ENCODE results near the gene PLIN5.

PLIN5 gene

DNA sequence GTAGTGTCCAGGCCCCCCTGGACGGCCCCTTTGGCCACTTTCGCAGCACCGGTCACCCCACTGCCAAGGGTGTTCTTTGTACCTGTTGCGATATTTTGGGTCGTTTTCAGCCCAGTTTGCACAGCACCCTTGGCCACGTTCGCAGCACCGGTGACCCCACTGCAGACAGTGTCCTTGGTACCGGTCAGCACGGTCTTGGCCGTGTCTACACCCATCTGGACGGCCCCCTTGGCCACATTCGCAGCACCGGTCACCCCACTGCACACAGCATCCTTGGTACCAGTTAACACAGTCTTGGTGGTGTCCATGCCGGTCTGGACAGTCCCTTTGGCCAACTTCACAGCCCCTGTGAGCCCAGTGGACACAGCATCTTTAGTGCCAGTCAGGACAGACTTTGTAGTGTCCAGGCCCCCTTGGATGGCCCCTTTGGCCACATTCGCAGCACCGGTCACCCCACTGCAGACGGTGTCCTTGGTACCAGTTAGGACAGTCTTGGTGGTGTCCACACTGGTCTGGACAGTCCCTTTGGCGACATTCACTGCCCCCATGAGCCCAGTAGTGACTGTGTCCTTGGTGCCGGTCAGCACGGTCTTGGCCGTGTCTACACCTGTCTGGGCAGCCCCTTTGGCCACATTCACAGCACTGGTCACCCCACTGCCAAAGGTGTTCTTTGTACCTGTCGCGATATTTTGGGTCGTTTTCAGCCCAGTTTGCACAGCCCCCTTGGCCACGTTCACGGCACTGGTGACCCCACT lies 23.5 kb downstream of the PLIN5 start:
- no peak overlapping the region for H4K5ac ChIP-seq (ENCODE audit: low read length)
- H3K18ac ChIP-seq (ENCODE audit: low read length): no peak overlapping the region
- no peaks in the 10 kb centered on the region for H3K4me1 ChIP-seq (ENCODE audit: control insufficient read depth, low read depth, low read length)
- H3K4ac ChIP-seq (ENCODE audit: low read depth, low read length): no peak overlapping the region
- WGBS (ENCODE audit: extremely low coverage, insufficient coverage, low lambda C conversion rate): no CpG with 5 or more reads among the region's 27 CpGs
- DNase-seq: no peak
- H3K27ac ChIP-seq (ENCODE audit: low read depth, low read length): no peak overlapping the region
- no peak overlapping the region for H3K56ac ChIP-seq (ENCODE audit: low read length)
- no peaks in the 10 kb centered on the region for H3K79me1 ChIP-seq (ENCODE audit: low read length)
- no peak overlapping the region for H3K4me3 ChIP-seq (ENCODE audit: low read length)
- no peaks in the 10 kb centered on the region for H3K36me3 ChIP-seq (ENCODE audit: control insufficient read depth, insufficient read depth, low read length)
- no peak overlapping the region for H2BK5ac ChIP-seq (ENCODE audit: low read length)
- H3K9ac ChIP-seq (ENCODE audit: low read length): no peak overlapping the region
- no peak overlapping the region for H3K23ac ChIP-seq (ENCODE audit: low read length)
- H4K8ac ChIP-seq (ENCODE audit: low read depth, low read length): no peak overlapping the region
- no peak overlapping the region for H2BK120ac ChIP-seq (ENCODE audit: low read depth, low read length)
- no peak overlapping the region for H2BK15ac ChIP-seq (replicated peaks; ENCODE audit: low read depth)
- H2AK5ac ChIP-seq (ENCODE audit: low read length): no peak overlapping the region
- no peaks in the 10 kb centered on the region for H3K27me3 ChIP-seq (ENCODE audit: insufficient read depth, low read length, poor library complexity)
- no peak overlapping the region for H3K4me2 ChIP-seq (ENCODE audit: low read length)
- no peaks in the 10 kb centered on the region for H3K79me2 ChIP-seq (ENCODE audit: control insufficient read depth, insufficient read depth, low read length)

GRCh38 chr19:4510435-4511255 lies 24.4 kb downstream of the PLIN5 start:
- Histone ChIP-seq H3K18ac (ENCODE audit: low read length) (no peak overlapping the region), H3K4me3 (ENCODE audit: low read length) (no peak overlapping the region), H3K9ac (ENCODE audit: low read length) (no peak overlapping the region), H3K27ac (ENCODE audit: low read depth, low read length) (no peak overlapping the region), H3K23ac (ENCODE audit: low read length) (no peak overlapping the region), H2BK120ac (ENCODE audit: low read depth, low read length) (no peak overlapping the region), H3K27me3 (ENCODE audit: insufficient read depth, low read length, poor library complexity) (no peaks in the 10 kb centered on the region), H3K4ac (ENCODE audit: low read depth, low read length) (no peak overlapping the region), H3K56ac (ENCODE audit: low read length) (no peak overlapping the region), H4K5ac (ENCODE audit: low read length) (no peak overlapping the region), H3K36me3 (ENCODE audit: control insufficient read depth, insufficient read depth, low read length) (no peaks in the 10 kb centered on the region), H3K79me2 (ENCODE audit: control insufficient read depth, insufficient read depth, low read length) (no peaks in the 10 kb centered on the region), H2BK5ac (ENCODE audit: low read length) (no peak overlapping the region), H3K4me1 (ENCODE audit: control insufficient read depth, low read depth, low read length) (no peaks in the 10 kb centered on the region), H2BK15ac (replicated peaks; ENCODE audit: low read depth) (no peak overlapping the region), H3K4me2 (ENCODE audit: low read length) (no peak overlapping the region), H3K79me1 (ENCODE audit: low read length) (no peaks in the 10 kb centered on the region), H2AK5ac (ENCODE audit: low read length) (no peak overlapping the region), H4K8ac (ENCODE audit: low read depth, low read length) (no peak overlapping the region)
- no CpG with 5 or more reads among the region's 37 CpGs for WGBS (ENCODE audit: extremely low coverage, insufficient coverage, low lambda C conversion rate)
- DNase-seq: no peak

DNA sequence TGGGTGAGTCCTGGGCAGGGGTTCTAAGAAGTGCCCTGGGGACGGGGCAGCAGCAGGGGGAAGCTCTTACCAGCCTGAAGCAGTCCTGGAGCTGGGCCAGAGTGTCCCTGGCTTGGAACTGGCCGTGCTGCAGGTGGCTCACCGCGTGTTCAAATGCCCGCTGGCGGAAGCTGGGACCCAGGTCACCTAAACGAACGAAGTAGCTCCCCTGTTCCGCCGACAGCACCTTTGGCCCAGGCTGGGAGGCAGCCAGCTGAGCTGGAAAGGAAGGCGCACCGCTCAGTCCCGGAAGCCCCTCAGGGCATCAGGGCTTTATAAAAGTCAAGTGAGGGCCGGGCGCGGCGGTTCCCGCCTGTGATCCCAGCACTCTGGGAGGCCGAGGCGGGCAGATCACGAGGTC lies 26.3 kb downstream of the PLIN5 start:
- peaks cover 2% of the 10 kb centered on the region for H3K36me3 ChIP-seq (ENCODE audit: control insufficient read depth, insufficient read depth, low read length)
- no peaks in the 10 kb centered on the region for H3K4me1 ChIP-seq (ENCODE audit: control insufficient read depth, low read depth, low read length)
- H4K5ac ChIP-seq (ENCODE audit: low read length): no peak overlapping the region

GRCh38 chr19:4507804-4508203 lies 27.2 kb downstream of the PLIN5 start:
- no peak overlapping the region for H4K8ac ChIP-seq (ENCODE audit: low read depth, low read length)
- no peaks in the 10 kb centered on the region for H3K27me3 ChIP-seq (ENCODE audit: insufficient read depth, low read length, poor library complexity)
- H3K4me1 ChIP-seq (ENCODE audit: control insufficient read depth, low read depth, low read length): no peaks in the 10 kb centered on the region
- no peak overlapping the region for H2AK5ac ChIP-seq (ENCODE audit: low read length)
- H2BK5ac ChIP-seq (ENCODE audit: low read length): no peak overlapping the region
- no peak overlapping the region for H2BK15ac ChIP-seq (replicated peaks; ENCODE audit: low read depth)
- no peak overlapping the region for H3K4me3 ChIP-seq (ENCODE audit: low read length)
- H3K4me2 ChIP-seq (ENCODE audit: low read length): no peak overlapping the region
- no peak for DNase-seq
- H3K36me3 ChIP-seq (ENCODE audit: control insufficient read depth, insufficient read depth, low read length): peaks cover 2% of the 10 kb centered on the region
- no peak overlapping the region for H3K4ac ChIP-seq (ENCODE audit: low read depth, low read length)
- H3K23ac ChIP-seq (ENCODE audit: low read length): no peak overlapping the region
- H3K27ac ChIP-seq (ENCODE audit: low read depth, low read length): no peak overlapping the region
- H3K79me2 ChIP-seq (ENCODE audit: control insufficient read depth, insufficient read depth, low read length): no peaks in the 10 kb centered on the region
- H3K18ac ChIP-seq (ENCODE audit: low read length): no peak overlapping the region
- no CpG with 5 or more reads among the region's 17 CpGs for WGBS (ENCODE audit: extremely low coverage, insufficient coverage, low lambda C conversion rate)
- H4K5ac ChIP-seq (ENCODE audit: low read length): no peak overlapping the region
- no peak overlapping the region for H3K56ac ChIP-seq (ENCODE audit: low read length)
- H2BK120ac ChIP-seq (ENCODE audit: low read depth, low read length): no peak overlapping the region
- H3K79me1 ChIP-seq (ENCODE audit: low read length): no peaks in the 10 kb centered on the region
- H3K9ac ChIP-seq (ENCODE audit: low read length): no peak overlapping the region

More for the DNA sequence above, 26.3 kb downstream of the PLIN5 start:
- H3K79me1 ChIP-seq (ENCODE audit: low read length): no peaks in the 10 kb centered on the region
- no peak overlapping the region for H3K18ac ChIP-seq (ENCODE audit: low read length)
- H3K27me3 ChIP-seq (ENCODE audit: insufficient read depth, low read length, poor library complexity): no peaks in the 10 kb centered on the region
- no peak overlapping the region for H2BK15ac ChIP-seq (replicated peaks; ENCODE audit: low read depth)
- H3K79me2 ChIP-seq (ENCODE audit: control insufficient read depth, insufficient read depth, low read length): no peaks in the 10 kb centered on the region
- H3K4me2 ChIP-seq (ENCODE audit: low read length): no peak overlapping the region
- H3K9ac ChIP-seq (ENCODE audit: low read length): no peak overlapping the region
- no peak overlapping the region for H2AK5ac ChIP-seq (ENCODE audit: low read length)
- H3K27ac ChIP-seq (ENCODE audit: low read depth, low read length): no peak overlapping the region
- H3K23ac ChIP-seq (ENCODE audit: low read length): no peak overlapping the region
- H2BK120ac ChIP-seq (ENCODE audit: low read depth, low read length): no peak overlapping the region
- no peak overlapping the region for H2BK5ac ChIP-seq (ENCODE audit: low read length)
- H4K8ac ChIP-seq (ENCODE audit: low read depth, low read length): no peak overlapping the region
- no peak for DNase-seq
- H3K56ac ChIP-seq (ENCODE audit: low read length): no peak overlapping the region
- no peak overlapping the region for H3K4ac ChIP-seq (ENCODE audit: low read depth, low read length)
- no peak overlapping the region for H3K4me3 ChIP-seq (ENCODE audit: low read length)
- no CpG with 5 or more reads among the region's 21 CpGs for WGBS (ENCODE audit: extremely low coverage, insufficient coverage, low lambda C conversion rate)

- DNase-seq: no peak
- Histone ChIP-seq H2BK15ac (replicated peaks; ENCODE audit: low read depth) (no peak overlapping the region), H3K36me3 (ENCODE audit: control insufficient read depth, insufficient read depth, low read length) (peaks cover 2% of the 10 kb centered on the region), H3K4me1 (ENCODE audit: control insufficient read depth, low read depth, low read length) (no peaks in the 10 kb centered on the region), H3K27me3 (ENCODE audit: insufficient read depth, low read length, poor library complexity) (no peaks in the 10 kb centered on the region), H3K56ac (ENCODE audit: low read length) (no peak overlapping the region), H4K8ac (ENCODE audit: low read depth, low read length) (no peak overlapping the region), H3K79me2 (ENCODE audit: control insufficient read depth, insufficient read depth, low read length) (no peaks in the 10 kb centered on the region), H3K9ac (ENCODE audit: low read length) (no peak overlapping the region), H2BK120ac (ENCODE audit: low read depth, low read length) (no peak overlapping the region), H2AK5ac (ENCODE audit: low read length) (no peak overlapping the region), H2BK5ac (ENCODE audit: low read length) (no peak overlapping the region), H3K23ac (ENCODE audit: low read length) (no peak overlapping the region), H3K4ac (ENCODE audit: low read depth, low read length) (no peak overlapping the region), H3K4me2 (ENCODE audit: low read length) (no peak overlapping the region), H3K18ac (ENCODE audit: low read length) (no peak overlapping the region), H3K79me1 (ENCODE audit: low read length) (no peaks in the 10 kb centered on the region), H3K27ac (ENCODE audit: low read depth, low read length) (no peak overlapping the region), H3K4me3 (ENCODE audit: low read length) (no peak overlapping the region), H4K5ac (ENCODE audit: low read length) (no peak overlapping the region)
- no CpG with 5 or more reads among the region's 12 CpGs for WGBS (ENCODE audit: extremely low coverage, insufficient coverage, low lambda C conversion rate)
Observed at GRCh38 chr19:4507150-4507452, 27.9 kb downstream of the PLIN5 start.

Measured in mesendoderm (in vitro differentiated cells).